Parathyroid adenoma (tissue), 2 donors: ENCODE measurements around the gene PKN1.
"Not testable (repeated sequence)": the region's sequence is repeated elsewhere in the genome, so short reads cannot be mapped to it uniquely, and the experiment has no call there.

Experiments used
- H2AFZ ChIP-seq: fragments of 300-600 bp; sonication (generic); one replicate; pipeline ENCODE4 v1.7.0; 2017; ENCODE audit warnings: antibody characterized with exemption, mild to moderate bottlenecking
- H3K27ac ChIP-seq: fragments of 300-600 bp; sonication (generic); one replicate; pipeline ENCODE4 v1.7.0; 2017
- H3K27me3 ChIP-seq: fragments of 300-600 bp; sonication (generic); one replicate; pipeline ENCODE4 v1.7.0; 2017; ENCODE audit warnings: low read length; ENCODE audit not compliant: control insufficient read depth, insufficient read depth
- H3K36me3 ChIP-seq: fragments of 300-600 bp; sonication (generic); one replicate; pipeline ENCODE4 v1.7.0; 2017; ENCODE audit warnings: low read length; ENCODE audit not compliant: control insufficient read depth, insufficient read depth
- H3K4me1 ChIP-seq: fragments of 300-600 bp; sonication (generic); one replicate; pipeline ENCODE4 v1.7.0; 2017; ENCODE audit warnings: control low read depth
- H3K4me2 ChIP-seq: fragments of 300-600 bp; sonication (generic); one replicate; pipeline ENCODE4 v1.7.0; 2017; ENCODE audit warnings: low read length
- H3K4me3 ChIP-seq: fragments of 300-600 bp; sonication (generic); one replicate; pipeline ENCODE4 v1.7.0; 2017; ENCODE audit warnings: low read depth, low read length
- H3K79me2 ChIP-seq: fragments of 300-600 bp; sonication (generic); one replicate; pipeline ENCODE4 v1.7.0; 2017; ENCODE audit warnings: control low read depth
- H3K9ac ChIP-seq: fragments of 300-600 bp; sonication (generic); one replicate; pipeline ENCODE4 v1.7.0; 2017; ENCODE audit warnings: mild to moderate bottlenecking
- H3K9me3 ChIP-seq: fragments of 300-600 bp; sonication (generic); one replicate; pipeline ENCODE4 v1.7.0; 2017; ENCODE audit warnings: low read length; ENCODE audit not compliant: control insufficient read depth
- CTCF ChIP-seq: fragments of 300-600 bp; sonication (generic); IDR thresholded peaks from one replicate; pipeline ENCODE4 v1.7.0; 2017; ENCODE audit warnings: antibody characterized with exemption, mild to moderate bottlenecking
- donor health status: primary hyperparathyroidism.

The PKN1 gene

GRCh38 chr19:14497228-14497921, 64.3 kb downstream of the PKN1 start:
- Histone ChIP-seq H2AFZ (peak overlapping the region; percentile 26), H3K4me3 (no peak overlapping the region), H3K27me3 (no peaks in the 10 kb centered on the region), H3K79me2 (peaks cover 3% of the 10 kb centered on the region), H3K9me3 (no peaks in the 10 kb centered on the region), H3K9ac (no peak overlapping the region), H3K27ac (peak overlapping the region; percentile 83), H3K36me3 (no peaks in the 10 kb centered on the region), H3K4me2 (peak overlapping the region; percentile 78), H3K4me1 (peaks cover 14% of the 10 kb centered on the region)
- no peak for TF ChIP-seq CTCF

GRCh38 chr19:14502334-14503092, 69.4 kb downstream of the PKN1 start:
- H3K27ac ChIP-seq: no peak overlapping the region
- no peak overlapping the region for H3K4me2 ChIP-seq
- no peaks in the 10 kb centered on the region for H3K36me3 ChIP-seq
- H3K4me3 ChIP-seq: no peak overlapping the region
- H3K9me3 ChIP-seq: no peaks in the 10 kb centered on the region
- H3K27me3 ChIP-seq: no peaks in the 10 kb centered on the region
- no peaks in the 10 kb centered on the region for H3K79me2 ChIP-seq
- no peak overlapping the region for H2AFZ ChIP-seq
- no peak for TF ChIP-seq CTCF
- H3K4me1 ChIP-seq: peaks cover 5% of the 10 kb centered on the region
- no peak overlapping the region for H3K9ac ChIP-seq

- Histone ChIP-seq H3K36me3 (no peaks in the 10 kb centered on the region), H3K9ac (no peak overlapping the region), H3K27ac (no peak overlapping the region), H3K9me3 (no peaks in the 10 kb centered on the region), H3K4me2 (no peak overlapping the region), H3K4me3 (no peak overlapping the region), H2AFZ (no peak overlapping the region), H3K79me2 (no peaks in the 10 kb centered on the region), H3K27me3 (no peaks in the 10 kb centered on the region), H3K4me1 (peaks cover 4% of the 10 kb centered on the region)
- TF ChIP-seq CTCF: no peak
Observed at GRCh38 chr19:14503285-14503684, 70.2 kb downstream of the PKN1 start.

GRCh38 chr19:14504575-14504974, 71.5 kb downstream of the PKN1 start:
- H3K79me2 ChIP-seq, H3K4me1 ChIP-seq, H3K4me2 ChIP-seq, H3K9me3 ChIP-seq, H3K36me3 ChIP-seq, H3K27ac ChIP-seq, H3K9ac ChIP-seq, H2AFZ ChIP-seq, H3K27me3 ChIP-seq, H3K4me3 ChIP-seq: not testable (repeated sequence)

GRCh38 chr19:14505488-14506239, 72.6 kb downstream of the PKN1 start:
- TF ChIP-seq CTCF: peak; percentile 60
- no peak overlapping the region for H3K4me2 ChIP-seq
- no peaks in the 10 kb centered on the region for H3K79me2 ChIP-seq
- H3K4me3 ChIP-seq: no peak overlapping the region
- H3K27me3 ChIP-seq: no peaks in the 10 kb centered on the region
- no peak overlapping the region for H3K27ac ChIP-seq
- H3K9ac ChIP-seq: no peak overlapping the region
- H3K9me3 ChIP-seq: no peaks in the 10 kb centered on the region
- peak overlapping the region; percentile 29 for H2AFZ ChIP-seq
- H3K36me3 ChIP-seq: no peaks in the 10 kb centered on the region
- H3K4me1 ChIP-seq: peaks cover 4% of the 10 kb centered on the region
